Lower leg skin (tissue), 3 donors: ENCODE data around the gene IGF2.

Source experiments
- CTCF ChIP-seq, 3 donors: fragments of 450-650 bp; IDR thresholded peaks; one replicate each; pipeline ENCODE4 v1.5.1; 2016; ENCODE audit warnings: antibody characterized with exemption in 3 of 3, mild to moderate bottlenecking in 3 of 3, moderate library complexity in 2 of 3
- POLR2A ChIP-seq, 2 donors: fragments of 450-650 bp; IDR thresholded peaks; one replicate each; pipeline ENCODE4 v1.6.1; 2016 to 2017; ENCODE audit warnings: antibody characterized with exemption in 2 of 2, mild to moderate bottlenecking in 1 of 2, moderate library complexity in 1 of 2

DNA sequence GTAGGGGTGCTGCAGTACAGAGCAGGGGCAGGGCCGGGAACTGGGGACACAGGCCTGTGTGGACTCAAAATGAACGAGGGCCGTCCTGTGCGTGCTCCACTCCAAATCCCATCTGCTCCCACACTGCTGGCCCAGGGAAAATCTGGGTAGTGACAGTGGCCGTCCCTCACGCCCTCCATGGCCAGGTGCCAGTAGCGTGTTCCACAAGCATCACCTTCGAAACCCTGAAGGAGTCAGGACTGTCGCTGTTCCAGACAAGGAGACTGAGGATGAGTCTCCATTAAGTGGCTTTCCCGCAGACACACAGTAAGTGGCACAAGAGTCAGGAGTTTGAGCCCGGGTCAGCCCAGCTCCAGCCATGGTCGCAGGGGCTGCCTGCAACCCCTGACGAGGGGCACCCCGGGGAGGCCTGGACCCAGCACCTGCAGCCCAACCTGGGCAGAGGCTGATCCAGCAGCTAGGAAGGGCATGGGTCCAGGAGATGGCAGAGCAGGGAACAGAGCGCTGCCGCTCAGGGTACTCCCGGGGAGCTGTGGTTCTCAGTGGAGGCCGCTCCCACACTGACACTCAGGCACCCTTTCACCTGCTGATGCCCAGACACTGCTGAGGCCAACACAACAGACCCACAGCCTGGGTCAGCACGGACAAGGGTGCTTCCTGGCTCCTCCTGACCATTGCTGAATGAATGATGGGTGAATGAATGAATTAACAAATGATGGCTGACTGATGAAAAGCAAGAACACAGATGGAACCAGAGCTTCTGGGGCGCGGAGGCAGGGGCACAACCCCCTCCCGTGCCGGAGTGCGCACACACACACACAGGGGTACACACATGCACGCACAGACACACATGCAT, 35.3 kb downstream of the IGF2 start:
- TF ChIP-seq CTCF (IDR thresholded peaks at IDR 0.05): no peak
- no peak for TF ChIP-seq POLR2A (IDR thresholded peaks at IDR 0.05)
